Stimulated activated CD8-positive, alpha-beta memory T cell treated with anti-CD3 and anti-CD28 coated beads, Interleukin-12 subunit alpha, Interleukin-12 subunit beta, amount 100 ng/mL, for 24 hours (primary cell): Measurements from ENCODE around the gene CAPZB.

Experiments used
- DNase-seq: peaks from one replicate; pipeline ENCODE4 v3.0.0-alpha.2; 2020; ENCODE audit errors: extremely low read depth

The CAPZB gene

GRCh38 chr1:19385221-19385620 is 100.1 kb downstream of the CAPZB start:
- DNase-seq: no peak

- DNase-seq: no peak
Measured at GRCh38 chr1:19384772-19385187, 100.6 kb downstream of the CAPZB start.

- DNase-seq: no peak
Measured at GRCh38 chr1:19384113-19384512, 101.2 kb downstream of the CAPZB start.

- no peak for DNase-seq
Measured at GRCh38 chr1:19382222-19382621, 103.1 kb downstream of the CAPZB start.

GRCh38 chr1:19381261-19381660 is 104.1 kb downstream of the CAPZB start:
- DNase-seq: no peak

GRCh38 chr1:19377812-19378718 is 107.3 kb downstream of the CAPZB start:
- DNase-seq: no peak

- no peak for DNase-seq
Measured at GRCh38 chr1:19376428-19377372, 108.6 kb downstream of the CAPZB start.

GRCh38 chr1:19375631-19376400 is 109.5 kb downstream of the CAPZB start:
- DNase-seq: no peak

GRCh38 chr1:19374926-19375325 is 110.4 kb downstream of the CAPZB start:
- DNase-seq: no peak

- DNase-seq: no peak
Measured at GRCh38 chr1:19374083-19374801, 111.1 kb downstream of the CAPZB start.

- no peak for DNase-seq
Measured at GRCh38 chr1:19373211-19374082, 111.9 kb downstream of the CAPZB start.

- DNase-seq: no peak
Measured at GRCh38 chr1:19372602-19373001, 112.7 kb downstream of the CAPZB start.

- DNase-seq: no peak
Measured at GRCh38 chr1:19372136-19372514, 113.2 kb downstream of the CAPZB start.

- DNase-seq: no peak
Measured at GRCh38 chr1:19371226-19372135, 113.9 kb downstream of the CAPZB start.

GRCh38 chr1:19370453-19371170 is 114.7 kb downstream of the CAPZB start:
- DNase-seq: no peak

GRCh38 chr1:19369396-19370090 is 115.8 kb downstream of the CAPZB start:
- DNase-seq: no peak

GRCh38 chr1:19368964-19369363 is 116.4 kb downstream of the CAPZB start:
- no peak for DNase-seq

- DNase-seq: no peak
Measured at GRCh38 chr1:19368050-19368449, 117.3 kb downstream of the CAPZB start.
